Measurements from ENCODE around the gene ETV7.

The ETV7 gene

DNA sequence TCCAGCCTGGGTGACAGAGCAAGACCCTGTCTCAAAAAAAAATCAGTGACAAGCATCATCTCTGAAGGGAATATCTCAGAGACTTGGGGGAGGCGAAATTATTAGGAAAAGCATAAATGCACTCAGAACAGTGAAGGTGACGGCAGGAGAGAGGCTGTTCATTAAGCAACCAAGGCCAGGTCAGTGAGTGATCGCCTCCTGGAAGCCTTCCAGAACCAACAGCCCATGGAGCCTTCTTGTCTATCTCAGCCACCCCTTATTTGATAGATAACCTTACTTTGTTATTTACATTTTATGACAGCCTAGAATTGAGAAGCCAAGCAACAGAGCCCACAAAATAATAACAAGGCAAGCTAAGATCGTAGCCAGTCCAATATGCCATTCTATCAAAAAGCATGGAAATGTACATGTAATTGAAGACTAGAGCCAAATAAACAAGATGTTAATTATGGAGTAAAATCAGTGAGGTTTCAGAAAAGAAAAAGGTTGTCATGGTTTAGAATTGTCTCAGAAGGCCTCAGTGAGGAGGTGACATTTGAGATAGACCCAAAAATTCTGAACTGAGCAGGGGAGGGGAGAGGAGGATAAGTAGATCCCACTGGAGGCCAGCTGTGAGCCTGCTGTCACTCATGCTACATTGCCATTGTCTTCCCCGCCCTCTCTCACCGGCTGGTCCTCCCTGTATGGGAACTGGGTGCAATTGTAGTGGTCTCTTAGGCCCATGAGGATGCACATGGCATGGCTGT lies 68.6 kb downstream of the ETV7 start:
- no peak for DNase-seq

DNA sequence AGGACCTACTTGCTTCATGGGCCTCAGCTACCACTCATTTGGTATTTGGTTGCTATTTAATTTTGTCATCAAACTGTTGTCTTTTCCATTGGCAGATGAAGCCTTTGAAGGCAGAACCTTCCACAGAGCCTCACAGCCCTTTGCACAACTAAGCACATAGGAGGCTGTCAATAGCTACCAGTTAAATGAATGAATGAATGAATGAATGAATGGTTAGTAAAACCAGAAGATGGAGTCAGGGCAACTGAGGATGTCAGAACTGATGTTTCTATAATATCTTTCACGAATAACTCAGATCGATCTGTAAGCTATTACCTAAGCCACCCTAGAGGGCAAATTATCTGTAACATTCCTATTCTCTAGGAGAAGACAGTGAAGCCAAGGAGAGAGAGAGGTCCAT lies 69.8 kb downstream of the ETV7 start:
- DNase-seq = no peak
